GM20000 (cell line): ENCODE data around the gene NCKAP5.

Source experiments
- DNase-seq: peaks from one replicate; pipeline ENCODE4 v3.0.0; 2012; ENCODE audit warnings: low spot score
- TF ChIP-seq, protein P1 (sequence below): IDR thresholded peaks from 2 replicates; pipeline ENCODE4 v1.5.1; 2012; ENCODE audit warnings: mild to moderate bottlenecking, control low read depth; ENCODE audit errors: extremely low read depth, missing control alignments

The NCKAP5 gene

GRCh38 chr2:133148187-133148586 lies 420.1 kb downstream of the NCKAP5 start:
- TF ChIP-seq, protein P1, sequence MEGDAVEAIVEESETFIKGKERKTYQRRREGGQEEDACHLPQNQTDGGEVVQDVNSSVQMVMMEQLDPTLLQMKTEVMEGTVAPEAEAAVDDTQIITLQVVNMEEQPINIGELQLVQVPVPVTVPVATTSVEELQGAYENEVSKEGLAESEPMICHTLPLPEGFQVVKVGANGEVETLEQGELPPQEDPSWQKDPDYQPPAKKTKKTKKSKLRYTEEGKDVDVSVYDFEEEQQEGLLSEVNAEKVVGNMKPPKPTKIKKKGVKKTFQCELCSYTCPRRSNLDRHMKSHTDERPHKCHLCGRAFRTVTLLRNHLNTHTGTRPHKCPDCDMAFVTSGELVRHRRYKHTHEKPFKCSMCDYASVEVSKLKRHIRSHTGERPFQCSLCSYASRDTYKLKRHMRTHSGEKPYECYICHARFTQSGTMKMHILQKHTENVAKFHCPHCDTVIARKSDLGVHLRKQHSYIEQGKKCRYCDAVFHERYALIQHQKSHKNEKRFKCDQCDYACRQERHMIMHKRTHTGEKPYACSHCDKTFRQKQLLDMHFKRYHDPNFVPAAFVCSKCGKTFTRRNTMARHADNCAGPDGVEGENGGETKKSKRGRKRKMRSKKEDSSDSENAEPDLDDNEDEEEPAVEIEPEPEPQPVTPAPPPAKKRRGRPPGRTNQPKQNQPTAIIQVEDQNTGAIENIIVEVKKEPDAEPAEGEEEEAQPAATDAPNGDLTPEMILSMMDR: no peak
- no peak for DNase-seq

GRCh38 chr2:133146893-133147292 lies 421.4 kb downstream of the NCKAP5 start:
- TF ChIP-seq, protein P1: no peak
- no peak for DNase-seq

- TF ChIP-seq, protein P1: no peak
- no peak for DNase-seq
Measured at GRCh38 chr2:133143645-133144044, 424.6 kb downstream of the NCKAP5 start.

GRCh38 chr2:133142087-133142486 lies 426.2 kb downstream of the NCKAP5 start:
- no peak for DNase-seq
- TF ChIP-seq, protein P1: no peak

GRCh38 chr2:133140620-133141019 lies 427.6 kb downstream of the NCKAP5 start:
- DNase-seq: no peak

DNA sequence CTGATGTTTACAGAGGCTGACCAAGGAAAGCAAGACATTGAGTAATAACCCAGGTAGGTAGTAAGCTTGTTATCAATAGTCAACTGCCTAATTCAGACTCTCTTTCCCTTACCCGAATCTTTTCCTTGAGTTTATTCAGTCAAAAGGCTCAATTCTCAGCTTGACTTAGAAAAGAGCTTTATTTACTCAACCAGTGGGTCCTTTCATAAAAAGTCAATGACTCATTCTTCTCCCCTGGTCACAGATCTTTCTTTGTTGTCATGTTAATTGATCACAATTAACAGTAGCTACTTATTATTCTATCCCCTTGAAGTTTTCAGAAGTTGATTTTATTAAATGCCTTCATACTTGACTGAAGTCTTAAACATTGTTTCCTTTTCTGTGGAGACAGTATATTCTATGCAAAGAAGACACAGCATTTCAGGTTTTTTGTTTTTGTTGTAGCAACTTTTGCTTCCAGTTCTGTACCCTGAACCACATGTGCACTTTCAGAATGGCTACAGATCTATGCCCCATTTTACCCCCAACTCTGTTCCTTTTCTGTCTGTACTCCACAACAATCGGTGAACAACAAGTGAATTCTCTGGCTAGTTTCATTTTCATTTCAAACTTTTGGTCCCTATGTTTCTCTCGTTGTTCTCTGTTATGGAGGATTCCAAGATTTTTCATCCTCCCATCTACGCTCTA lies 428.3 kb downstream of the NCKAP5 start:
- TF ChIP-seq, protein P1: no peak
- DNase-seq: no peak

More at GRCh38 chr2:133140620-133141019, 427.6 kb downstream of the NCKAP5 start:
- TF ChIP-seq, protein P1: no peak

DNA sequence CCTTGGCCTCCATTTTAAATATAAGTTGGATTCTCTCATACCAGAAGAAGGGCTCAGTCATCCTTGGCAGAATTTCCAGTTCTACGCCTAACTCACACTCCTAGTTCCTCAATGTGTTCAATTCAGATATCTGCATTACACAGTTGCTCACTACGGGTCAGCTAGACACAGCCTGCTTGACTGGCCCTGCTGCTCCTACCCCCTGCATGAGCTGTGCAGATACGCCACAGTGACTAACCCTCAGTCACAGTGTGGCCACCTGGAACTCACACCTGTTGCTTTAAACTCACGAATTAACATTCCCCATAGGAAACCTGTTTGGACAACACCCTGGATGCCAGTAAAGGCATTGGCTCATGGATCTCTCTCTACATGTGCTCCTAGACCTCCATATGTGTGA lies 429.6 kb downstream of the NCKAP5 start:
- TF ChIP-seq, protein P1: no peak
- DNase-seq: no peak
